ENCODE data around the gene LAPTM4A.
A peak's percentile ranks its signal among the peaks of the same experiment; 100 is the strongest.

The LAPTM4A gene

GRCh38 chr2:20019747-20020146 lies 31.7 kb downstream of the LAPTM4A start:
- no peak overlapping the region for H3K27ac ChIP-seq (ENCODE audit: low read length)
- no peaks in the 10 kb centered on the region for H3K9me3 ChIP-seq (ENCODE audit: insufficient read depth, low read length)
- no peak overlapping the region for H3K4me3 ChIP-seq (ENCODE audit: low read length)
- H3K36me3 ChIP-seq (replicated peaks; ENCODE audit: low read depth, low read length): no peaks in the 10 kb centered on the region
- no peaks in the 10 kb centered on the region for H3K4me1 ChIP-seq (ENCODE audit: low read length)
- no peaks in the 10 kb centered on the region for H3K27me3 ChIP-seq (ENCODE audit: low read depth, low read length)
- no peak overlapping the region for H2AFZ ChIP-seq (ENCODE audit: low read depth, low read length)
- H3K4me2 ChIP-seq (ENCODE audit: low read length): no peak overlapping the region
- no peaks in the 10 kb centered on the region for H4K20me1 ChIP-seq (ENCODE audit: insufficient read depth, low read length)
- no peaks in the 10 kb centered on the region for H3K79me2 ChIP-seq (ENCODE audit: low read length)
- no peak overlapping the region for H3K9ac ChIP-seq (ENCODE audit: low read length)
- no peak for TF ChIP-seq EZH2phosphoT487 (IDR thresholded peaks at IDR 0.05; ENCODE audit: low read depth)
- TF ChIP-seq CTCF (IDR thresholded peaks at IDR 0.05; ENCODE audit: low read depth, low read length): no peak

- no peak for TF ChIP-seq EZH2phosphoT487 (IDR thresholded peaks at IDR 0.05; ENCODE audit: low read depth)
- TF ChIP-seq CTCF (IDR thresholded peaks at IDR 0.05; ENCODE audit: low read depth, low read length): no peak
- Histone ChIP-seq H3K4me3 (ENCODE audit: low read length) (no peak overlapping the region), H3K27me3 (ENCODE audit: low read depth, low read length) (no peaks in the 10 kb centered on the region), H3K4me1 (ENCODE audit: low read length) (no peaks in the 10 kb centered on the region), H3K27ac (ENCODE audit: low read length) (no peak overlapping the region), H3K9me3 (ENCODE audit: insufficient read depth, low read length) (no peaks in the 10 kb centered on the region), H4K20me1 (ENCODE audit: insufficient read depth, low read length) (no peaks in the 10 kb centered on the region), H2AFZ (ENCODE audit: low read depth, low read length) (no peak overlapping the region), H3K4me2 (ENCODE audit: low read length) (no peak overlapping the region), H3K36me3 (replicated peaks; ENCODE audit: low read depth, low read length) (no peaks in the 10 kb centered on the region), H3K9ac (ENCODE audit: low read length) (no peak overlapping the region), H3K79me2 (ENCODE audit: low read length) (no peaks in the 10 kb centered on the region)
These were observed 32.8 kb downstream of the LAPTM4A start for GRCh38 chr2:20018601-20019152.

GRCh38 chr2:20016346-20016745 lies 35.1 kb downstream of the LAPTM4A start:
- Histone ChIP-seq H3K27me3 (ENCODE audit: low read depth, low read length) (no peaks in the 10 kb centered on the region), H3K27ac (ENCODE audit: low read length) (no peak overlapping the region), H3K4me3 (ENCODE audit: low read length) (no peak overlapping the region), H3K9me3 (ENCODE audit: insufficient read depth, low read length) (no peaks in the 10 kb centered on the region), H3K9ac (ENCODE audit: low read length) (no peak overlapping the region), H3K4me2 (ENCODE audit: low read length) (no peak overlapping the region), H4K20me1 (ENCODE audit: insufficient read depth, low read length) (no peaks in the 10 kb centered on the region), H3K36me3 (replicated peaks; ENCODE audit: low read depth, low read length) (no peaks in the 10 kb centered on the region), H3K4me1 (ENCODE audit: low read length) (no peaks in the 10 kb centered on the region), H3K79me2 (ENCODE audit: low read length) (no peaks in the 10 kb centered on the region), H2AFZ (ENCODE audit: low read depth, low read length) (no peak overlapping the region)
- no peak for TF ChIP-seq CTCF (IDR thresholded peaks at IDR 0.05; ENCODE audit: low read depth, low read length)
- TF ChIP-seq EZH2phosphoT487 (IDR thresholded peaks at IDR 0.05; ENCODE audit: low read depth): no peak

- Histone ChIP-seq H3K4me2 (ENCODE audit: low read length) (no peak overlapping the region), H3K79me2 (ENCODE audit: low read length) (no peaks in the 10 kb centered on the region), H3K36me3 (replicated peaks; ENCODE audit: low read depth, low read length) (no peaks in the 10 kb centered on the region), H3K9me3 (ENCODE audit: insufficient read depth, low read length) (no peaks in the 10 kb centered on the region), H3K4me3 (ENCODE audit: low read length) (no peak overlapping the region), H3K4me1 (ENCODE audit: low read length) (no peaks in the 10 kb centered on the region), H3K27ac (ENCODE audit: low read length) (no peak overlapping the region), H4K20me1 (ENCODE audit: insufficient read depth, low read length) (no peaks in the 10 kb centered on the region), H3K27me3 (ENCODE audit: low read depth, low read length) (peaks cover 4% of the 10 kb centered on the region), H3K9ac (ENCODE audit: low read length) (no peak overlapping the region), H2AFZ (ENCODE audit: low read depth, low read length) (no peak overlapping the region)
- TF ChIP-seq CTCF (IDR thresholded peaks at IDR 0.05; ENCODE audit: low read depth, low read length) (peak; percentile 65), EZH2phosphoT487 (IDR thresholded peaks at IDR 0.05; ENCODE audit: low read depth) (no peak)
These were observed 35.8 kb downstream of the LAPTM4A start for GRCh38 chr2:20015482-20016083.

All from OCI-LY3 (cell line).